Spleen (tissue), 11 donors: ENCODE measurements around the gene CPNE7. TPM values are rescaled to one million over a fixed set of nuclear protein-coding genes. Genes with fewer than 3 reads are reported as not detected.

ENCODE experiments used
- DNase-seq: peaks from one replicate; pipeline ENCODE4 v3.0.0-alpha.2; 2020
- H3K27ac ChIP-seq, 8 donors: fragments of 200-600 bp; sonication (generic) in 7 of 8; 1 replicate in 4 of 8; 2 replicates in 4 of 8; pipeline versions ENCODE4 v1.5.0 to v1.8.0; 2016 to 2021; ENCODE audit warnings: inconsistent platforms in 4 of 8, mild to moderate bottlenecking in 4 of 8, moderate library complexity in 1 of 8
- H3K27me3 ChIP-seq, 7 donors: fragments of 200-600 bp; sonication (generic) in 6 of 7; replicated peaks in 1 of 7; 1 replicate in 4 of 7; 2 replicates in 3 of 7; pipeline versions ENCODE4 v1.5.0 to v1.8.0; 2016 to 2021; ENCODE audit warnings: inconsistent platforms in 3 of 7, mild to moderate bottlenecking in 1 of 7
- H3K36me3 ChIP-seq, 6 donors: fragments of 200-600 bp; sonication (generic) in 5 of 6; 1 replicate in 4 of 6; 2 replicates in 2 of 6; pipeline versions ENCODE4 v1.5.0 to v1.8.0; 2016 to 2021; ENCODE audit warnings: inconsistent platforms in 2 of 6
- H3K4me1 ChIP-seq, 6 donors: fragments of 200-600 bp; sonication (generic) in 5 of 6; 1 replicate in 3 of 6; 2 replicates in 3 of 6; pipeline versions ENCODE4 v1.5.0 to v1.8.0; 2016 to 2021; ENCODE audit warnings: inconsistent platforms in 3 of 6
- H3K4me3 ChIP-seq, 8 donors: fragments of 200-600 bp; sonication (generic) in 7 of 8; 1 replicate in 4 of 8; 2 replicates in 4 of 8; pipeline versions ENCODE4 v1.5.0 to v1.8.0; 2016 to 2021; ENCODE audit warnings: inconsistent platforms in 4 of 8, mild to moderate bottlenecking in 4 of 8, moderate library complexity in 2 of 8
- H3K9me3 ChIP-seq, 8 donors: fragments of 200-600 bp; sonication (generic) in 7 of 8; 1 replicate in 4 of 8; 2 replicates in 4 of 8; pipeline versions ENCODE4 v1.5.0 to v1.8.0; 2016 to 2021; ENCODE audit warnings: inconsistent platforms in 4 of 8
- CTCF ChIP-seq, 11 experiments: fragments of 200-600 bp in 7 of 11; fragments of 450-650 bp in 4 of 11; sonication (generic) in 4 of 11; IDR thresholded peaks in 8 of 11; conservative IDR thresholded peaks in 3 of 11; 1 replicate in 7 of 11; 2 replicates in 4 of 11; pipeline versions ENCODE4 v1.4.0 to v1.8.0; 2016 to 2021; ENCODE audit warnings: antibody characterized with exemption in 11 of 11, inconsistent platforms in 4 of 11, mild to moderate bottlenecking in 1 of 11
- POLR2A ChIP-seq, 3 donors: fragments of 450-650 bp; IDR thresholded peaks; one replicate each; pipeline ENCODE4 v1.5.1; 2017; ENCODE audit warnings: antibody characterized with exemption in 3 of 3, mild to moderate bottlenecking in 1 of 3
- POLR2AphosphoS5 ChIP-seq, 3 donors: sonication (generic); formaldehyde crosslinking; IDR thresholded peaks; one replicate each; pipeline ENCODE4 v1.5.1; 2017; ENCODE audit warnings: antibody characterized with exemption in 3 of 3
- WGBS, 5 donors: extraction: QIAGEN DNeasy Blood & Tissue Kit in 3 of 5; methylation state at CpG; one replicate each; pipeline versions ENCODE4 v1.1.5 to v1.1.7; 2013 to 2018; 5-methylcytosine and 5-hydroxymethylcytosine counted together
- intact Hi-C: fragments of 100-400 bp; cut with DNase I; formaldehyde crosslinking; loops from one replicate; pipeline ENCODE4 v1.15.0; 2023; ENCODE audit warnings: low total_unique reads
- polyA plus RNA-seq, 3 donors: library from polyadenylated mRNA; stranded (reverse); fragments of 200-250 nt; gene quantifications; one replicate each; pipeline ENCODE4 v1.2.1, GENCODE V29; 2013
- total RNA-seq, 7 donors: library from RNA; depleted of rRNA in 3 of 7; stranded (reverse); fragments of >200 nt in 3 of 7; fragmentation: NEBNext Ultra II Directional in 4 of 7; extraction: Animal tissue kit (Norgen Biotek cat#: 25700) in 4 of 7; gene quantifications; one replicate each; pipeline versions ENCODE4 v1.1.0 to v1.2.1, GENCODE V29; 2016 to 2021
- donor health status: healthy with polysubstance abuse.
- donor health status: DM: no; HTN: no; CAD: no; lungs with moderate emphysema.
- donor health status: DM: no; HTN: no; CAD: no.
- donor health status: Bipolar disorder and iron deficiency.
- donor health status: healthy.
- donor health status: DM: no; HTN: no; CAD: no.
- donor health status: DM: yes; HTN: yes; CAD: no.

Gene CPNE7
- total and polyA plus RNA-seq, 10 donors: 0.37 to 4.3 (median 1.5) TPM; not detected in 1

GRCh38 chr16:89621698-89622409, 46.3 kb downstream of the CPNE7 start:
- Histone ChIP-seq H3K27ac (no peak overlapping the region), H3K4me1 (peaks cover 0 to 29% (median 13%) of the 10 kb centered on the region in 6 donors), H3K9me3 (no peaks in the 10 kb centered on the region), H3K4me3 (no peak overlapping the region), H3K27me3 (peaks cover 0 to 22% (median 0%) of the 10 kb centered on the region in 7 donors), H3K36me3 (no peaks in the 10 kb centered on the region)
- intact Hi-C loops: no loop called here
- DNase-seq: no peak
- TF ChIP-seq CTCF (IDR thresholded peaks at IDR 0.05 in 8 of 11, conservative IDR thresholded peaks at IDR 0.05 in 3 of 11) (no peak), POLR2AphosphoS5 (IDR thresholded peaks at IDR 0.05) (no peak), POLR2A (IDR thresholded peaks at IDR 0.05) (no peak)
- 88 to 93% (median 91%) methylated on average over 32 of the region's 32 CpGs for WGBS, 5 donors

GRCh38 chr16:89623511-89624261, 48.1 kb downstream of the CPNE7 start:
- Histone ChIP-seq H3K4me1 (peaks cover 0 to 22% (median 8%) of the 10 kb centered on the region in 6 donors), H3K9me3 (no peaks in the 10 kb centered on the region), H3K27ac (peak overlapping the region in 6 of 8 donors; percentile 20 to 70 (median 57)), H3K27me3 (peaks cover 0 to 22% (median 0%) of the 10 kb centered on the region in 7 donors), H3K36me3 (no peaks in the 10 kb centered on the region), H3K4me3 (no peak overlapping the region)
- intact Hi-C loops: no loop called here
- TF ChIP-seq POLR2AphosphoS5 (IDR thresholded peaks at IDR 0.05): peak in 1 of 3 donors; percentile 33
- no peak for TF ChIP-seq CTCF (IDR thresholded peaks at IDR 0.05 in 8 of 11, conservative IDR thresholded peaks at IDR 0.05 in 3 of 11)
- DNase-seq: no peak
- 40 to 56% (median 47%) methylated on average over 28 of the region's 28 CpGs for WGBS, 5 donors

GRCh38 chr16:89624777-89625761, 49.5 kb downstream of the CPNE7 start:
- Histone ChIP-seq H3K36me3 (no peaks in the 10 kb centered on the region), H3K9me3 (peaks cover 0 to 1% (median 0%) of the 10 kb centered on the region in 8 donors), H3K4me3 (no peak overlapping the region), H3K27ac (peak overlapping the region in 5 of 8 donors; percentile 46 to 70 (median 57)), H3K4me1 (peaks cover 0 to 22% (median 8%) of the 10 kb centered on the region in 6 donors), H3K27me3 (peaks cover 0 to 20% (median 0%) of the 10 kb centered on the region in 7 donors)
- 53 to 68% (median 64%) methylated on average over 21 of the region's 21 CpGs for WGBS, 5 donors
- TF ChIP-seq POLR2AphosphoS5 (IDR thresholded peaks at IDR 0.05) (peak in 1 of 3 donors; percentile 29), CTCF (IDR thresholded peaks at IDR 0.05 in 8 of 11, conservative IDR thresholded peaks at IDR 0.05 in 3 of 11) (no peak), POLR2A (IDR thresholded peaks at IDR 0.05) (no peak)
- intact Hi-C loops: no loop called here
- no peak for DNase-seq
